GM12878 (cell line): Measurements from ENCODE around the gene PHF10. TPM values are rescaled to one million over a fixed set of nuclear protein-coding genes. Genes with fewer than 3 reads are reported as not detected.

Experiments used
- ATAC-seq: fragments of 200-7000 bp; cut with Tn5 transposase; 3 replicates; pipeline ENCODE4 v1.9.1; 2020; ENCODE audit warnings: mild to moderate bottlenecking, moderate library complexity
- BruUV-seq: library from RNA; stranded (reverse); fragments of 400-500 nt; replicated peaks from 2 replicates; lab custom pipeline; 2021; lab: Mats Ljungman, UMichigan
- CTCF ChIA-PET: fragments of 300-600 bp; sonication (Branson Sonifier 250); formaldehyde crosslinking; extraction: SDS; loops from one replicate; lab custom pipeline; 2021; ENCODE audit warnings: inconsistent platforms; lab: Yijun Ruan, JAX
- POLR2A ChIA-PET: fragments of 350-600 bp; formaldehyde crosslinking; extraction: SDS; loops from one replicate; lab custom pipeline; 2021; ENCODE audit warnings: inconsistent platforms; lab: Charles Lee
- RAD21 ChIA-PET: fragments of 300-600 bp; sonication (Branson Sonifier 250); formaldehyde crosslinking; loops from one replicate; lab custom pipeline; 2023; ENCODE audit warnings: antibody characterized with exemption; ENCODE audit not compliant: unreplicated experiment; lab: Charles Lee
- SMC1A ChIA-PET: fragments of 300-600 bp; sonication (Branson Sonifier 250); formaldehyde crosslinking; loops from one replicate; lab custom pipeline; 2023; ENCODE audit not compliant: unreplicated experiment, uncharacterized antibody; lab: Charles Lee
- DNase-seq: peaks from one replicate; pipeline ENCODE4 v3.0.0-alpha.2; 2011; ENCODE audit warnings: low read depth, low spot score
- FAIRE-seq: peaks from 3 replicates; lab custom pipeline; 2011; peaks lifted over from hg19 to GRCh38; lab: Jason Lieb, UNC
- H2AFZ ChIP-seq: 2 replicates; pipeline ENCODE4 v1.6.0; 2011; ENCODE audit warnings: low read depth, low read length, control low read depth; ENCODE audit not compliant: control insufficient read depth
- H3K27ac ChIP-seq: 2 replicates; pipeline ENCODE4 v1.5.1; 2011; ENCODE audit warnings: control low read depth; ENCODE audit not compliant: control insufficient read depth, insufficient read depth
- H3K27me3 ChIP-seq, 2 experiments: replicated peaks in 1 of 2; 2 replicates each; pipeline versions ENCODE4 v1.6.0 to v1.6.1; 2011; ENCODE audit warnings: low read length in 1 of 2; ENCODE audit not compliant: control insufficient read depth in 2 of 2, insufficient read depth in 2 of 2
- H3K36me3 ChIP-seq, 2 experiments: 2 replicates each; pipeline ENCODE4 v1.5.1; 2011; ENCODE audit warnings: low read length in 1 of 2; ENCODE audit not compliant: control insufficient read depth in 2 of 2, insufficient read depth in 2 of 2
- H3K4me1 ChIP-seq: 2 replicates; pipeline ENCODE4 v1.6.1; 2011; ENCODE audit warnings: mild to moderate bottlenecking, low read length, moderate library complexity, mixed read lengths; ENCODE audit not compliant: control insufficient read depth, insufficient read depth
- H3K4me2 ChIP-seq: 2 replicates; pipeline ENCODE4 v1.6.0; 2011; ENCODE audit warnings: control low read depth; ENCODE audit not compliant: control insufficient read depth, insufficient read depth
- H3K4me3 ChIP-seq: fragments of 200-600 bp; sonication (generic); 2 replicates; pipeline ENCODE4 v1.5.1; 2016
- H3K79me2 ChIP-seq: 2 replicates; pipeline ENCODE4 v1.6.0; 2011; ENCODE audit warnings: low read length; ENCODE audit not compliant: control insufficient read depth, insufficient read depth
- H3K9ac ChIP-seq: 2 replicates; pipeline ENCODE4 v1.8.0; 2011; ENCODE audit warnings: low read length, control low read depth, mixed read lengths; ENCODE audit not compliant: control insufficient read depth, insufficient read depth
- H3K9me3 ChIP-seq: replicated peaks from 3 replicates; pipeline ENCODE4 v1.5.1; 2011; ENCODE audit warnings: mild to moderate bottlenecking, low read length; ENCODE audit not compliant: control insufficient read depth, insufficient read depth
- H4K20me1 ChIP-seq: 2 replicates; pipeline ENCODE4 v1.6.0; 2011; ENCODE audit not compliant: control insufficient read depth, insufficient read depth
- ATF2 ChIP-seq: IDR thresholded peaks from 2 replicates; pipeline ENCODE4 v1.6.1; 2012; ENCODE audit warnings: low read length, inconsistent platforms
- ATF7 ChIP-seq: fragments of 450-650 bp; IDR thresholded peaks from 2 replicates; pipeline ENCODE4 v1.6.1; 2016; ENCODE audit warnings: low read depth, mild to moderate bottlenecking
- CTCF ChIP-seq, 3 experiments: IDR thresholded peaks in 2 of 3; conservative IDR thresholded peaks in 1 of 3; 2 replicates each; pipeline ENCODE4 v1.5.1; 2011; ENCODE audit warnings: low read depth in 3 of 3, low read length in 3 of 3, mild to moderate bottlenecking in 3 of 3, control low read depth in 2 of 3, moderate library complexity in 2 of 3, inconsistent platforms in 1 of 3, mixed read lengths in 1 of 3; ENCODE audit not compliant: control insufficient read depth in 2 of 3, insufficient read depth in 1 of 3; ENCODE audit errors: extremely low read depth in 1 of 3
- FOXM1 ChIP-seq: IDR thresholded peaks from 2 replicates; pipeline ENCODE4 v1.6.1; 2012; ENCODE audit warnings: low read depth, mild to moderate bottlenecking, inconsistent platforms, low read length, moderate library complexity
- POLR2A ChIP-seq: IDR thresholded peaks from 2 replicates; pipeline ENCODE4 v1.6.1; 2011; ENCODE audit warnings: low read depth, mild to moderate bottlenecking, low read length
- RAD21 ChIP-seq: IDR thresholded peaks from 2 replicates; pipeline ENCODE4 v1.6.1; 2011; ENCODE audit warnings: mild to moderate bottlenecking, low read depth, low read length, moderate library complexity; ENCODE audit not compliant: insufficient read depth
- RUNX3 ChIP-seq: IDR thresholded peaks from 2 replicates; pipeline ENCODE4 v1.6.1; 2012; ENCODE audit warnings: low read length, inconsistent platforms
- TCF12 ChIP-seq: IDR thresholded peaks from 2 replicates; pipeline ENCODE4 v1.6.1; 2011; ENCODE audit warnings: low read depth, mild to moderate bottlenecking, low read length
- TCF7 ChIP-seq: IDR thresholded peaks from 2 replicates; pipeline ENCODE4 v1.6.1; 2014; ENCODE audit warnings: antibody characterized with exemption, borderline replicate concordance
- WGBS: methylation state at CpG from one replicate; pipeline ENCODE4 v1.1.6; 2016; ENCODE audit warnings: low lambda C conversion rate; ENCODE audit not compliant: insufficient replicate concordance, insufficient coverage; ENCODE audit errors: missing lambda C conversion rate; 5-methylcytosine and 5-hydroxymethylcytosine counted together
- in situ Hi-C: fragments of 300-500 bp; cut with MboI; formaldehyde crosslinking; loops from 9 replicates; pipeline ENCODE4 v1.14.3; 2018; ENCODE audit warnings: mixed read lengths
- intact Hi-C: fragments of 100-400 bp; cut with micrococcal nuclease; formaldehyde crosslinking; loops from one replicate; pipeline ENCODE4 v1.14.2; 2022; ENCODE audit not compliant: unreplicated experiment
- polyA plus RNA-seq, 11 experiments: library from polyadenylated mRNA; depleted of rRNA in 4 of 11; unstranded in 6 of 11; stranded (reverse) in 5 of 11; fragments of >200 nt; fragmentation: Nextera tagmentation in 4 of 11; fragmentation: Illumina TruSeq in 1 of 11; extraction: Ambion mirVana in 4 of 11; extraction: Trizol in 1 of 11; gene quantifications; 1 replicate in 1 of 11; 2 replicates in 10 of 11; pipeline versions ENCODE4 v1.2.1 to v1.2.3, GENCODE V29; 2011 to 2016; ENCODE audit warnings: inconsistent platforms in 2 of 11, missing spikeins in 2 of 11, low read depth in 1 of 11
- total RNA-seq, 4 experiments: library from RNA; depleted of rRNA in 3 of 4; stranded (reverse); fragments of >200 nt in 3 of 4; fragmentation: Illumina TruSeq in 1 of 4; extraction: Trizol in 1 of 4; gene quantifications; 2 replicates each; pipeline versions ENCODE4 v1.2.1 to v1.2.3, GENCODE V29; 2013 to 2021

The PHF10 gene
- total and polyA plus RNA-seq, 10 of the 15 experiments (the other 5 are each of a cell fraction or from before 2014, with no cell fraction given) = 3.8 to 35.6 (median 15.8) TPM

- no peak for DNase-seq
- H3K4me3 ChIP-seq = peak overlapping the region; percentile 42; the same call in 1 of the 2 replicates
- SMC1A ChIA-PET = no interaction called here
- no TSS peak for BruUV-seq
- peak; percentile 95 for ATAC-seq
- no peak overlapping the region for H3K27ac ChIP-seq
- H3K79me2 ChIP-seq = no peaks in the 10 kb centered on the region
- no peaks in the 10 kb centered on the region; a peak in 2 of 4 replicates for H3K36me3 ChIP-seq
- peak in 1 of 3 experiments; percentile 15; a peak in 1 of 6 replicates for TF ChIP-seq CTCF (IDR thresholded peaks at IDR 0.05 in 2 of 3, conservative IDR thresholded peaks at IDR 0.05 in 1 of 3; ENCODE audit: control insufficient read depth in 2 of 3, extremely low read depth in 1 of 3, insufficient read depth in 1 of 3, low read depth in 3 of 3, low read length in 3 of 3)
- TF ChIP-seq FOXM1 = no peak
- no peak for TF ChIP-seq TCF7
- TF ChIP-seq ATF7 = no peak
- TF ChIP-seq RAD21 = no peak
- TF ChIP-seq ATF2 = no peak
- TF ChIP-seq TCF12 = no peak
- peak; percentile 47 for TF ChIP-seq RUNX3
- peak; percentile 56 for TF ChIP-seq POLR2A
- H2AFZ ChIP-seq = peak overlapping the region; percentile 84
- in situ Hi-C loops = no loop called here
- intact Hi-C loops = no loop called here
- no peaks in the 10 kb centered on the region for H3K27me3 ChIP-seq
- H3K9ac ChIP-seq = peak overlapping the region; percentile 63
- CTCF ChIA-PET = no interaction called here
- FAIRE-seq = no peak
- H3K9me3 ChIP-seq = no peaks in the 10 kb centered on the region
- peak overlapping the region; percentile 69 for H3K4me2 ChIP-seq
- POLR2A ChIA-PET = no interaction called here
- RAD21 ChIA-PET = no interaction called here
- H4K20me1 ChIP-seq = no peaks in the 10 kb centered on the region
- no peaks in the 10 kb centered on the region for H3K4me1 ChIP-seq
- 59% methylated on average over 46 of the region's 46 CpGs for WGBS
Observed at GRCh38 chr6:169654598-169655391, 69.5 kb downstream of the PHF10 start.

Other genes starting within 250 kb of the PHF10 start
- gene WDR27, start 22.5 kb downstream of the PHF10 start, total RNA-seq (2014; rRNA removed) = 18.8 and 20.8 TPM in 2 replicates
- gene WDR27, start 22.5 kb downstream of the PHF10 start, total RNA-seq (2014; rRNA removed; fragmentation: Illumina TruSeq; extraction: Trizol) = 9.8 and 11.9 TPM in 2 replicates
- gene WDR27, start 22.5 kb downstream of the PHF10 start, total RNA-seq (2021) = 26.4 and 26.6 TPM in 2 replicates
- 33.2 and 37.5 TPM in 2 replicates for gene WDR27, start 22.5 kb downstream of the PHF10 start, polyA plus RNA-seq (2011; rRNA removed)
- 10.0 and 10.2 TPM in 2 replicates for gene WDR27, start 22.5 kb downstream of the PHF10 start, polyA plus RNA-seq (2014; fragmentation: Illumina TruSeq; extraction: Trizol)
- 1 to 10 TPM; 1.9 to 3.8 TPM for gene WDR27, start 22.5 kb downstream of the PHF10 start, polyA plus RNA-seq (2014; fragmentation: Nextera tagmentation; extraction: Ambion mirVana)
- 31.5 and 33.7 TPM in 2 replicates for gene WDR27, start 22.5 kb downstream of the PHF10 start, polyA plus RNA-seq (2014; rRNA removed)
- 10 to 100 TPM; 19.2 to 22.0 TPM for gene WDR27, start 22.5 kb downstream of the PHF10 start, polyA plus RNA-seq (2016; fragmentation: Nextera tagmentation; extraction: Ambion mirVana)
- 23.9 and 26.2 TPM in 2 replicates for gene C6orf120, start 22.4 kb downstream of the PHF10 start, total RNA-seq (2014; rRNA removed)
- gene C6orf120, start 22.4 kb downstream of the PHF10 start, total RNA-seq (2014; rRNA removed; fragmentation: Illumina TruSeq; extraction: Trizol) = 16.9 and 17.4 TPM in 2 replicates
- 20.7 and 20.8 TPM in 2 replicates for gene C6orf120, start 22.4 kb downstream of the PHF10 start, total RNA-seq (2021)
- 14.6 and 19.7 TPM in 2 replicates for gene C6orf120, start 22.4 kb downstream of the PHF10 start, polyA plus RNA-seq (2011; rRNA removed)
- gene C6orf120, start 22.4 kb downstream of the PHF10 start, polyA plus RNA-seq (2014; fragmentation: Illumina TruSeq; extraction: Trizol) = 14.3 and 18.5 TPM in 2 replicates
- 1 to 10 TPM; 3.6 to 6.2 TPM for gene C6orf120, start 22.4 kb downstream of the PHF10 start, polyA plus RNA-seq (2014; fragmentation: Nextera tagmentation; extraction: Ambion mirVana)
- 15.9 and 19.5 TPM in 2 replicates for gene C6orf120, start 22.4 kb downstream of the PHF10 start, polyA plus RNA-seq (2014; rRNA removed)
- gene C6orf120, start 22.4 kb downstream of the PHF10 start, polyA plus RNA-seq (2016; fragmentation: Nextera tagmentation; extraction: Ambion mirVana) = 10 to 100 TPM; 19.9 to 20.8 TPM
- 3.7 and 5.4 TPM in 2 replicates for gene DYNLT2, start 27.1 kb upstream of the PHF10 start, total RNA-seq (2014; rRNA removed)
- gene DYNLT2, start 27.1 kb upstream of the PHF10 start, total RNA-seq (2014; rRNA removed; fragmentation: Illumina TruSeq; extraction: Trizol) = 5.5 TPM in 2 replicates
- gene DYNLT2, start 27.1 kb upstream of the PHF10 start, total RNA-seq (2021) = 2.9 and 3.8 TPM in 2 replicates
- gene DYNLT2, start 27.1 kb upstream of the PHF10 start, polyA plus RNA-seq (2011; rRNA removed) = 5.3 and 9.2 TPM in 2 replicates
- 5.7 and 8.8 TPM in 2 replicates for gene DYNLT2, start 27.1 kb upstream of the PHF10 start, polyA plus RNA-seq (2014; fragmentation: Illumina TruSeq; extraction: Trizol)
- gene DYNLT2, start 27.1 kb upstream of the PHF10 start, polyA plus RNA-seq (2014; fragmentation: Nextera tagmentation; extraction: Ambion mirVana) = 1 to 10 TPM; 2.2 to 3.0 TPM
- gene DYNLT2, start 27.1 kb upstream of the PHF10 start, polyA plus RNA-seq (2014; rRNA removed) = 5.0 and 5.9 TPM in 2 replicates
- 1 to 10 TPM; 5.8 to 5.9 TPM for gene DYNLT2, start 27.1 kb upstream of the PHF10 start, polyA plus RNA-seq (2016; fragmentation: Nextera tagmentation; extraction: Ambion mirVana)
- 24.4 and 27.2 TPM in 2 replicates for gene ERMARD, start 27.1 kb upstream of the PHF10 start, total RNA-seq (2014; rRNA removed)
- gene ERMARD, start 27.1 kb upstream of the PHF10 start, total RNA-seq (2014; rRNA removed; fragmentation: Illumina TruSeq; extraction: Trizol) = 25.3 and 26.3 TPM in 2 replicates
- gene ERMARD, start 27.1 kb upstream of the PHF10 start, total RNA-seq (2021) = 29.5 and 33.6 TPM in 2 replicates
- gene ERMARD, start 27.1 kb upstream of the PHF10 start, polyA plus RNA-seq (2011; rRNA removed) = 42.7 and 48.4 TPM in 2 replicates
- 24.8 and 32.3 TPM in 2 replicates for gene ERMARD, start 27.1 kb upstream of the PHF10 start, polyA plus RNA-seq (2014; fragmentation: Illumina TruSeq; extraction: Trizol)
- gene ERMARD, start 27.1 kb upstream of the PHF10 start, polyA plus RNA-seq (2014; fragmentation: Nextera tagmentation; extraction: Ambion mirVana) = 10 to 100 TPM; 43.7 to 63.3 TPM
- 27.4 and 28.3 TPM in 2 replicates for gene ERMARD, start 27.1 kb upstream of the PHF10 start, polyA plus RNA-seq (2014; rRNA removed)
- 10 to 100 TPM; 34.6 to 46.1 TPM for gene ERMARD, start 27.1 kb upstream of the PHF10 start, polyA plus RNA-seq (2016; fragmentation: Nextera tagmentation; extraction: Ambion mirVana)